Neuronal stem cell (in vitro differentiated cells): ENCODE results near the gene PLGRKT.

Experiments
- DNase-seq: peaks from one replicate; pipeline ENCODE4 v3.0.0-alpha.2; 2013; ENCODE audit warnings: low spot score
- H2AFZ ChIP-seq: one replicate; pipeline ENCODE4 v1.6.1; 2013; ENCODE audit warnings: mild to moderate bottlenecking, low read length, inconsistent platforms
- H2AK5ac ChIP-seq: 2 replicates; pipeline ENCODE4 v1.6.1; 2013; ENCODE audit warnings: low read depth, mild to moderate bottlenecking, inconsistent platforms, low read length, moderate library complexity, mixed read lengths
- H2BK120ac ChIP-seq: 2 replicates; pipeline ENCODE4 v1.6.1; 2013; ENCODE audit warnings: low read depth, mild to moderate bottlenecking, inconsistent platforms, low read length, moderate library complexity, mixed read lengths
- H2BK12ac ChIP-seq: one replicate; pipeline ENCODE4 v1.6.1; 2013; ENCODE audit warnings: low read length, inconsistent platforms
- H2BK15ac ChIP-seq: 2 replicates; pipeline ENCODE4 v1.6.1; 2013; ENCODE audit warnings: mild to moderate bottlenecking, low read length, inconsistent platforms, mixed read lengths
- H2BK5ac ChIP-seq: one replicate; pipeline ENCODE4 v1.6.1; 2013; ENCODE audit warnings: inconsistent platforms, mild to moderate bottlenecking, low read length, moderate library complexity
- H3K14ac ChIP-seq: one replicate; pipeline ENCODE4 v1.6.1; 2013; ENCODE audit warnings: low read length, inconsistent platforms
- H3K18ac ChIP-seq: 2 replicates; pipeline ENCODE4 v1.6.1; 2013; ENCODE audit warnings: low read length, inconsistent platforms
- H3K23ac ChIP-seq: 2 replicates; pipeline ENCODE4 v1.6.1; 2013; ENCODE audit warnings: low read depth, mild to moderate bottlenecking, mixed read lengths, low read length, inconsistent platforms; ENCODE audit not compliant: poor library complexity
- H3K27ac ChIP-seq: replicated peaks from 3 replicates; pipeline ENCODE4 v1.5.1; 2013; ENCODE audit warnings: low read length, inconsistent platforms
- H3K27me3 ChIP-seq, 3 experiments: 2 replicates each; pipeline ENCODE4 v1.6.1; 2013; ENCODE audit warnings: low read length in 3 of 3, mild to moderate bottlenecking in 2 of 3, inconsistent platforms in 1 of 3, low read depth in 1 of 3, mixed read lengths in 1 of 3, moderate library complexity in 1 of 3; ENCODE audit not compliant: control insufficient read depth in 3 of 3, insufficient read depth in 3 of 3
- H3K36me3 ChIP-seq, 2 donors: replicated peaks in 1 of 2; 2 replicates each; pipeline ENCODE4 v1.6.1; 2013; ENCODE audit warnings: low read length in 2 of 2; ENCODE audit not compliant: control insufficient read depth in 2 of 2, insufficient read depth in 2 of 2
- H3K4ac ChIP-seq: 2 replicates; pipeline ENCODE4 v1.6.1; 2013; ENCODE audit warnings: inconsistent platforms, mild to moderate bottlenecking, low read length, moderate library complexity
- H3K4me1 ChIP-seq, 2 donors: 1 replicate in 1 of 2; 2 replicates in 1 of 2; pipeline ENCODE4 v1.6.1; 2013; ENCODE audit warnings: low read length in 2 of 2, low read depth in 1 of 2; ENCODE audit not compliant: control insufficient read depth in 2 of 2, insufficient read depth in 1 of 2
- H3K4me2 ChIP-seq: one replicate; pipeline ENCODE4 v1.6.1; 2013; ENCODE audit warnings: mild to moderate bottlenecking, low read length, inconsistent platforms; ENCODE audit not compliant: insufficient read depth, poor library complexity, severe bottlenecking
- H3K4me3 ChIP-seq, 2 donors: 2 replicates each; pipeline ENCODE4 v1.5.1; 2013; ENCODE audit warnings: low read length in 2 of 2, mild to moderate bottlenecking in 2 of 2, inconsistent platforms in 1 of 2, moderate library complexity in 1 of 2
- H3K79me1 ChIP-seq: one replicate; pipeline ENCODE4 v1.6.1; 2013; ENCODE audit warnings: low read depth, mild to moderate bottlenecking, inconsistent platforms, low read length, moderate library complexity
- H3K9ac ChIP-seq: one replicate; pipeline ENCODE4 v1.6.1; 2013; ENCODE audit warnings: mild to moderate bottlenecking, low read depth, low read length, inconsistent platforms; ENCODE audit not compliant: poor library complexity
- H3K9me3 ChIP-seq, 2 donors: replicated peaks in 1 of 2; 2 replicates each; pipeline versions ENCODE3 to v1.6.1; 2013; ENCODE audit warnings: low read length in 2 of 2, mild to moderate bottlenecking in 2 of 2, inconsistent platforms in 1 of 2, low read depth in 1 of 2, mixed read lengths in 1 of 2, moderate library complexity in 1 of 2; ENCODE audit not compliant: control insufficient read depth in 2 of 2, insufficient read depth in 1 of 2
- H4K8ac ChIP-seq: one replicate; pipeline ENCODE4 v1.6.1; 2013; ENCODE audit warnings: low read depth, mild to moderate bottlenecking, inconsistent platforms, low read length, moderate library complexity
- H4K91ac ChIP-seq: one replicate; pipeline ENCODE4 v1.6.1; 2013; ENCODE audit warnings: low read length, low read depth, mild to moderate bottlenecking, inconsistent platforms; ENCODE audit not compliant: poor library complexity
- WGBS, 2 donors: extraction: QIAGEN DNeasy Blood & Tissue Kit; methylation state at CpG; one replicate each; pipeline ENCODE4 v1.1.7; 2013; ENCODE audit warnings: missing lambda C conversion rate in 2 of 2, mixed read lengths in 1 of 2; ENCODE audit not compliant: insufficient read length in 2 of 2, insufficient replicate concordance in 1 of 2; ENCODE audit errors: extremely low coverage in 2 of 2; 5-methylcytosine and 5-hydroxymethylcytosine counted together

Gene PLGRKT

DNA sequence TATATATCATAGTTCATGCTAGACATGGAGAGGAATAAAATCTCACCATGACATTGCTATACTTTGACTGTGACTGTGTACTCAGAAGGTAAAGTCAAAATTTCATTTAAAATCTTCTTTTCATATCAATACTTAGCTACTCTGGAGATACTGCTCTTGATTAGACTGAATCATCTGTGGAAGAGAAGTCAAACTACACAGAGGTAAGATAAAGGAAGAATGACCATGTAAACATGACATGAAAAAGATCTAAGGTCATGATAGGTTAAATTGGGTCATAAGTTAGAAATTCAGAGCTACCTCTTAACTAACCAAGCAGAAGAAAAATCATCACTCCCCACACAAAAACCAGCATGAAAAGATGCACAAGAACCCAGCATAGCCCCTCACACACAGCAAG is 53.3 kb downstream of the PLGRKT start:
- no peaks in the 10 kb centered on the region for H3K9me3 ChIP-seq
- no peak overlapping the region for H2BK120ac ChIP-seq
- no peak overlapping the region for H3K4me2 ChIP-seq
- no peak overlapping the region for H3K23ac ChIP-seq
- H3K9ac ChIP-seq = no peak overlapping the region
- H3K4ac ChIP-seq = no peak overlapping the region
- no peak overlapping the region for H2BK5ac ChIP-seq
- H3K36me3 ChIP-seq = no peaks in the 10 kb centered on the region
- H3K79me1 ChIP-seq = no peaks in the 10 kb centered on the region
- no peak overlapping the region for H4K8ac ChIP-seq
- H3K4me3 ChIP-seq = no peak overlapping the region
- H4K91ac ChIP-seq = no peak overlapping the region
- H2AK5ac ChIP-seq = no peak overlapping the region
- no peak for DNase-seq
- no peak overlapping the region for H3K14ac ChIP-seq
- H3K18ac ChIP-seq = no peak overlapping the region
- no peak overlapping the region for H2BK12ac ChIP-seq
- H3K27me3 ChIP-seq = no peaks in the 10 kb centered on the region
- no peak overlapping the region for H2BK15ac ChIP-seq
- H2AFZ ChIP-seq = no peak overlapping the region
- H3K27ac ChIP-seq = no peak overlapping the region
- peaks cover 0 to 13% of the 10 kb centered on the region in 2 donors for H3K4me1 ChIP-seq

DNA sequence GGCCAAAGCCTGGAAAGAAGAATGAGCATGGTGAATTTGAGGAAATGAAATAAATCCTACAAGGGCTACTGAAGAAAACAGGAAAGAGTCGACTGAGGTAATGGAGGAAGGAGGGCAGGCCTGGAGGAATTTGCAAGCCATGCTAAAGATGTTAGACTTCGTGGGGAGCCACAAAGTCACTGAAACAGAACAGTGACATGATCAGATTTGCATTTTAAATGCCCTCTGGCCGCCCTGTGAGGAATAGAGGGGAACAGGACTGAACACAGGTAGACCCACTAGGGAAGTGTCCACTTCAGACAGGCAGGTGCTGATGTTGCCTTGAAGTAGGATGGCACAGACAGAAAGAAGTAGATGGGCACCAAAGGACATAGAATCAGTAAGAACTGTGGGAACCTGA is 55.2 kb downstream of the PLGRKT start:
- no peak for DNase-seq
- WGBS, 2 donors = no CpG with 5 or more reads among the region's 3 CpGs

DNA sequence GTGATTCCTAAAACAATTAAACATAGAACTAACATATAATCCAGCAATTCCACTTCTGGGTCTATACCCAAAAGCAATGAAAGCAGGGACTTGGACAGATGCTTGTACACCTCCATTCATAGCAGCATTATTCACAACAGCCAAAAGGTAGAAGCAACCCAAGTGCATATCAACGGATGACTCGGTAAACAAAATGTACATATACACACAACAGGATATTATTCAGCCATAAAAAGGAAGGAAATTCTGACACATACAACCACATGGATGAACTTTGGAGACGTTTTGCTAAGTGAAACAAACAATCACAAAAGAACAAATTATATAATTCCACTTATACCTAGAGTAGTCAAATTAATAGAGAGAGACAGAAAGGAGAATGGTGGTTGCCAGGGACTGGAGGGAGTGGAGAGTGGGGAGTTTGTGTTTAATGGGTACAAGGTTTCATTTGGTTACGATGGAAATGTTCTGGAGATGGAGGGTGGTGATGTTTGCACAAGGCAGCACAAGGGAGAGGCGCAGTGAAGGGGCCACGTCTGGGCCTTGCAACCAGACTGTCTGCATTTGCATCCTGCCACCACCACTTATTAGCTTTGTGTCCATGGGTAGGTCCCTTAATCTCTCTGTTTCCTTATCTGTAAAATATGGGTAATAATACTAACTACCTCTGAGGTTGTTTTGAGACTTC is 61.8 kb downstream of the PLGRKT start:
- H3K27me3 ChIP-seq = no peaks in the 10 kb centered on the region
- H4K8ac ChIP-seq = no peak overlapping the region
- H3K4me2 ChIP-seq = no peak overlapping the region
- no peak for DNase-seq
- no peaks in the 10 kb centered on the region for H3K9me3 ChIP-seq
- no peaks in the 10 kb centered on the region for H3K79me1 ChIP-seq
- no peak overlapping the region for H2BK15ac ChIP-seq
- no peak overlapping the region for H2AFZ ChIP-seq
- H3K9ac ChIP-seq = no peak overlapping the region
- H3K27ac ChIP-seq = no peak overlapping the region
- no peak overlapping the region for H2AK5ac ChIP-seq
- H3K18ac ChIP-seq = no peak overlapping the region
- H3K4me1 ChIP-seq = no peaks in the 10 kb centered on the region
- no peak overlapping the region for H3K4me3 ChIP-seq
- no peak overlapping the region for H3K14ac ChIP-seq
- no peak overlapping the region for H2BK5ac ChIP-seq
- H3K23ac ChIP-seq = no peak overlapping the region
- H2BK120ac ChIP-seq = no peak overlapping the region
- no peak overlapping the region for H2BK12ac ChIP-seq
- no CpG with 5 or more reads among the region's 6 CpGs for WGBS, 2 donors
- H3K36me3 ChIP-seq = no peaks in the 10 kb centered on the region
- no peak overlapping the region for H3K4ac ChIP-seq
- no peak overlapping the region for H4K91ac ChIP-seq

More for the DNA sequence above, 55.2 kb downstream of the PLGRKT start:
- Histone ChIP-seq H2AK5ac (no peak overlapping the region), H3K27me3 (no peaks in the 10 kb centered on the region), H2BK120ac (no peak overlapping the region), H3K9me3 (no peaks in the 10 kb centered on the region), H3K18ac (no peak overlapping the region), H3K4me1 (no peaks in the 10 kb centered on the region), H3K27ac (no peak overlapping the region), H3K4me3 (no peak overlapping the region), H3K36me3 (no peaks in the 10 kb centered on the region), H2BK12ac (no peak overlapping the region), H3K14ac (no peak overlapping the region), H3K9ac (no peak overlapping the region), H3K23ac (no peak overlapping the region), H3K4me2 (no peak overlapping the region), H4K91ac (no peak overlapping the region), H3K79me1 (no peaks in the 10 kb centered on the region), H3K4ac (no peak overlapping the region), H2BK5ac (no peak overlapping the region), H4K8ac (no peak overlapping the region), H2AFZ (no peak overlapping the region), H2BK15ac (no peak overlapping the region)

DNA sequence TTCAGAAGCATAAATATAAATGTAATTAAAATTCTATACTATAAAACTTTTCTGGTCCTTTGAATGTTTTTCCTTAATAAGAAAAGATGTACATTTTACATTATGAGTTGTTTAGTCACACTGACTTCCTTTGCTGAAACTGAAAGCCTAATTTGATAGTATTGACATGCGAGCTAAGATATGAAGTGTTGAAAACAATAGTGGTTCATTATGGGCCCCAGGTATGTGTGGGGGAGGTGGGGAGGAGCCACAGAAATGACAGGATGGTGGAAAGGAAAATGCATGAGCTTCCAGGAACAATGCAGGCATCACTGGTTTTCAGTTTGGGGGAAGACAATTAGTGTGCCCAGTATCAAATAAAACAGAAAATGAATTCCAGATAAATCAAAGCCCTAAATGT is 62.6 kb downstream of the PLGRKT start:
- H2BK12ac ChIP-seq = no peak overlapping the region
- no peak overlapping the region for H4K8ac ChIP-seq
- H3K9me3 ChIP-seq = no peaks in the 10 kb centered on the region
- H3K9ac ChIP-seq = no peak overlapping the region
- H3K27ac ChIP-seq = no peak overlapping the region
- no peak overlapping the region for H3K18ac ChIP-seq
- no CpG with 5 or more reads among the region's 1 CpG for WGBS, 2 donors
- DNase-seq = no peak
- no peaks in the 10 kb centered on the region for H3K79me1 ChIP-seq
- H2BK15ac ChIP-seq = no peak overlapping the region
- H3K4ac ChIP-seq = no peak overlapping the region
- no peaks in the 10 kb centered on the region for H3K4me1 ChIP-seq
- H2BK5ac ChIP-seq = no peak overlapping the region
- no peak overlapping the region for H3K4me3 ChIP-seq
- H2AK5ac ChIP-seq = no peak overlapping the region
- no peak overlapping the region for H4K91ac ChIP-seq
- H3K23ac ChIP-seq = no peak overlapping the region
- no peaks in the 10 kb centered on the region for H3K36me3 ChIP-seq
- H3K27me3 ChIP-seq = no peaks in the 10 kb centered on the region
- H2BK120ac ChIP-seq = no peak overlapping the region
- H3K4me2 ChIP-seq = no peak overlapping the region
- no peak overlapping the region for H2AFZ ChIP-seq
- no peak overlapping the region for H3K14ac ChIP-seq
